Endometrium (tissue), 2 donors: Measurements from ENCODE around the gene NKTR.

ENCODE experiments used
- FAIRE-seq: peaks from 2 replicates; lab custom pipeline; 2012; peaks lifted over from hg19 to GRCh38; lab: Jason Lieb, UNC
- donor health status: control.
- donor health status: control.

Gene NKTR

GRCh38 chr3:42649783-42650182, 49.3 kb downstream of the NKTR start:
- FAIRE-seq, result no peak

GRCh38 chr3:42651248-42652091, 51.0 kb downstream of the NKTR start:
- no peak for FAIRE-seq

GRCh38 chr3:42652251-42652610, 51.7 kb downstream of the NKTR start:
- FAIRE-seq, result no peak

GRCh38 chr3:42652611-42653302, 52.3 kb downstream of the NKTR start:
- no peak for FAIRE-seq

- no peak for FAIRE-seq
Observed at GRCh38 chr3:42653303-42653559, 52.7 kb downstream of the NKTR start.

GRCh38 chr3:42653560-42654330, 53.3 kb downstream of the NKTR start, which contains the start of gene ZBTB47:
Gene ZBTB47 (plus strand): TSS chr3:42653697. CDS start chr3:42658356, 4,659 bp downstream.
- FAIRE-seq, result no peak

- FAIRE-seq, result no peak
Observed at GRCh38 chr3:42654331-42655201, 54.1 kb downstream of the NKTR start.

GRCh38 chr3:42655331-42655888, 54.9 kb downstream of the NKTR start:
- FAIRE-seq, result no peak

GRCh38 chr3:42655980-42656679, 55.6 kb downstream of the NKTR start:
- FAIRE-seq, result no peak

- no peak for FAIRE-seq
Observed at GRCh38 chr3:42656680-42657610, 56.5 kb downstream of the NKTR start.

GRCh38 chr3:42657675-42658074, 57.2 kb downstream of the NKTR start:
- FAIRE-seq, result no peak

GRCh38 chr3:42658091-42658770, 57.7 kb downstream of the NKTR start:
- FAIRE-seq, result no peak

GRCh38 chr3:42658771-42659390, 58.4 kb downstream of the NKTR start:
- no peak for FAIRE-seq

- FAIRE-seq, result no peak
Observed at GRCh38 chr3:42659451-42660130, 59.1 kb downstream of the NKTR start.

GRCh38 chr3:42660131-42660715, 59.7 kb downstream of the NKTR start:
- FAIRE-seq, result no peak

GRCh38 chr3:42660898-42661297, 60.4 kb downstream of the NKTR start:
- FAIRE-seq, result no peak

GRCh38 chr3:42661593-42662022, 61.1 kb downstream of the NKTR start:
- no peak for FAIRE-seq
